HG02938 (cell line): ENCODE data around the gene AP3M1.
A peak's percentile ranks its signal among the peaks of the same experiment; 100 is the strongest.
"Not testable (repeated sequence)": the region's sequence is repeated elsewhere in the genome, so short reads cannot be mapped to it uniquely, and the experiment has no call there.

ENCODE experiments used
- ATAC-seq: cut with Tn5 transposase; IDR thresholded peaks from one replicate; pipeline ENCODE4 v1.9.1; 2021; ENCODE audit warnings: mild to moderate bottlenecking, moderate library complexity; ENCODE audit not compliant: unreplicated experiment

AP3M1 gene

GRCh38 chr10:74150204-74150989, at the start of gene AP3M1:
TSS of gene AP3M1 (minus strand) at chr10:74150828. CDS start at chr10:74138379, 12,449 bp downstream.
- peak; percentile 34 for ATAC-seq

GRCh38 chr10:74199315-74199714, 48.7 kb upstream of the AP3M1 start:
- ATAC-seq, result no peak

- ATAC-seq, result no peak
These were observed 44.4 kb upstream of the AP3M1 start for GRCh38 chr10:74194999-74195398.

GRCh38 chr10:74194545-74194944, 43.9 kb upstream of the AP3M1 start:
- ATAC-seq, result no peak

GRCh38 chr10:74190494-74190893, 39.9 kb upstream of the AP3M1 start:
- no peak for ATAC-seq

GRCh38 chr10:74189999-74190421, 39.4 kb upstream of the AP3M1 start:
- no peak for ATAC-seq

GRCh38 chr10:74188617-74189016, 38.0 kb upstream of the AP3M1 start:
- ATAC-seq, result not testable (repeated sequence)

- no peak for ATAC-seq
These were observed 36.6 kb upstream of the AP3M1 start for GRCh38 chr10:74187237-74187636.

- no peak for ATAC-seq
These were observed 36.0 kb upstream of the AP3M1 start for GRCh38 chr10:74186678-74187077.

- ATAC-seq, result no peak
These were observed 28.6 kb upstream of the AP3M1 start for GRCh38 chr10:74179111-74179710.

GRCh38 chr10:74178042-74178791, 27.6 kb upstream of the AP3M1 start:
- ATAC-seq, result no peak

- no peak for ATAC-seq
These were observed 26.6 kb upstream of the AP3M1 start for GRCh38 chr10:74177140-74177677.

- ATAC-seq, result peak; percentile 87
These were observed 25.9 kb upstream of the AP3M1 start for GRCh38 chr10:74176380-74177139.

- no peak for ATAC-seq
These were observed 25.1 kb upstream of the AP3M1 start for GRCh38 chr10:74175510-74176379.

- no peak for ATAC-seq
These were observed 23.9 kb upstream of the AP3M1 start for GRCh38 chr10:74174521-74174920.

GRCh38 chr10:74171625-74172024, 21.0 kb upstream of the AP3M1 start:
- ATAC-seq, result no peak

- no peak for ATAC-seq
These were observed 16.8 kb upstream of the AP3M1 start for GRCh38 chr10:74167443-74167842.

- no peak for ATAC-seq
These were observed 14.9 kb upstream of the AP3M1 start for GRCh38 chr10:74165530-74165901.

GRCh38 chr10:74164716-74165529, 14.3 kb upstream of the AP3M1 start:
- ATAC-seq, result no peak
